ENCODE results near the gene MTG2. TPM values are rescaled to one million over a fixed set of nuclear protein-coding genes. Genes with fewer than 3 reads are reported as not detected.

Gene MTG2
- total RNA-seq, 1 donor from 2014 or later = 31.5 TPM

GRCh38 chr20:62168061-62168460, 14.8 kb upstream of the MTG2 start:
- FAIRE-seq = no peak

GRCh38 chr20:62168890-62169435, 13.9 kb upstream of the MTG2 start:
- no peak for FAIRE-seq
- H4K20me1 ChIP-seq (ENCODE audit: insufficient read depth, low read length) = no peaks in the 10 kb centered on the region
- TF ChIP-seq CTCF (IDR thresholded peaks at IDR 0.05; ENCODE audit: insufficient read depth, low read depth, low read length) (no peak), EZH2 (IDR thresholded peaks at IDR 0.05; ENCODE audit: insufficient read depth, low read length) (no peak)
- H3K27me3 Mint-ChIP-seq (ENCODE audit: low read depth, unreplicated experiment) = no peaks in the 10 kb centered on the region
- no peak overlapping the region for H3K27ac Mint-ChIP-seq (ENCODE audit: unreplicated experiment)
- H3K36me3 Mint-ChIP-seq (ENCODE audit: low read depth, unreplicated experiment) = peaks cover 11% of the 10 kb centered on the region
- H3K9ac ChIP-seq (ENCODE audit: low read length) = no peak overlapping the region
- no peaks in the 10 kb centered on the region for H3K4me1 Mint-ChIP-seq (ENCODE audit: low read depth, unreplicated experiment)
- no peak for DNase-seq (ENCODE audit: low read depth)
- H3K27me3 ChIP-seq (ENCODE audit: insufficient read depth, low read length) = no peaks in the 10 kb centered on the region
- H3K27ac ChIP-seq (ENCODE audit: low read depth, low read length) = no peak overlapping the region
- no peaks in the 10 kb centered on the region for H3K79me2 ChIP-seq (ENCODE audit: insufficient read depth, low read length)
- H3K4me1 ChIP-seq (ENCODE audit: insufficient read depth, low read length) = no peaks in the 10 kb centered on the region
- H2AFZ ChIP-seq (ENCODE audit: low read depth, low read length) = no peak overlapping the region
- H3K4me2 ChIP-seq (ENCODE audit: low read length) = no peak overlapping the region
- no peak overlapping the region for H3K4me3 Mint-ChIP-seq (ENCODE audit: unreplicated experiment)
- peaks cover 21% of the 10 kb centered on the region for H3K36me3 ChIP-seq (ENCODE audit: insufficient read depth, low read length)
- no peaks in the 10 kb centered on the region for H3K9me3 ChIP-seq (ENCODE audit: insufficient read depth, low read depth, low read length)
- H3K9me3 Mint-ChIP-seq (ENCODE audit: unreplicated experiment) = no peaks in the 10 kb centered on the region
- H3K4me3 ChIP-seq (ENCODE audit: insufficient read depth, low read depth, low read length) = no peak overlapping the region

More at GRCh38 chr20:62168061-62168460, 14.8 kb upstream of the MTG2 start:
- Mint-ChIP-seq H3K27me3 (ENCODE audit: low read depth, unreplicated experiment) (no peaks in the 10 kb centered on the region), H3K27ac (ENCODE audit: unreplicated experiment) (no peak overlapping the region), H3K4me3 (ENCODE audit: unreplicated experiment) (no peak overlapping the region), H3K4me1 (ENCODE audit: low read depth, unreplicated experiment) (no peaks in the 10 kb centered on the region), H3K9me3 (ENCODE audit: unreplicated experiment) (no peaks in the 10 kb centered on the region), H3K36me3 (ENCODE audit: low read depth, unreplicated experiment) (peaks cover 11% of the 10 kb centered on the region)
- Histone ChIP-seq H3K9me3 (ENCODE audit: insufficient read depth, low read depth, low read length) (no peaks in the 10 kb centered on the region), H3K27ac (ENCODE audit: low read depth, low read length) (no peak overlapping the region), H2AFZ (ENCODE audit: low read depth, low read length) (no peak overlapping the region), H3K4me1 (ENCODE audit: insufficient read depth, low read length) (no peaks in the 10 kb centered on the region), H3K36me3 (ENCODE audit: insufficient read depth, low read length) (peaks cover 21% of the 10 kb centered on the region), H3K27me3 (ENCODE audit: insufficient read depth, low read length) (no peaks in the 10 kb centered on the region), H3K4me2 (ENCODE audit: low read length) (no peak overlapping the region), H4K20me1 (ENCODE audit: insufficient read depth, low read length) (no peaks in the 10 kb centered on the region), H3K79me2 (ENCODE audit: insufficient read depth, low read length) (no peaks in the 10 kb centered on the region), H3K4me3 (ENCODE audit: insufficient read depth, low read depth, low read length) (no peak overlapping the region), H3K9ac (ENCODE audit: low read length) (no peak overlapping the region)
- DNase-seq (ENCODE audit: low read depth) = no peak
- TF ChIP-seq CTCF (IDR thresholded peaks at IDR 0.05; ENCODE audit: insufficient read depth, low read depth, low read length) = no peak
- TF ChIP-seq EZH2 (IDR thresholded peaks at IDR 0.05; ENCODE audit: insufficient read depth, low read length) = no peak

- Histone ChIP-seq H3K9ac (ENCODE audit: low read length) (no peak overlapping the region), H3K4me2 (ENCODE audit: low read length) (no peak overlapping the region), H3K27ac (ENCODE audit: low read depth, low read length) (no peak overlapping the region), H3K36me3 (ENCODE audit: insufficient read depth, low read length) (peaks cover 17% of the 10 kb centered on the region), H3K79me2 (ENCODE audit: insufficient read depth, low read length) (no peaks in the 10 kb centered on the region), H4K20me1 (ENCODE audit: insufficient read depth, low read length) (no peaks in the 10 kb centered on the region), H2AFZ (ENCODE audit: low read depth, low read length) (no peak overlapping the region), H3K27me3 (ENCODE audit: insufficient read depth, low read length) (no peaks in the 10 kb centered on the region), H3K4me3 (ENCODE audit: insufficient read depth, low read depth, low read length) (no peak overlapping the region), H3K4me1 (ENCODE audit: insufficient read depth, low read length) (no peaks in the 10 kb centered on the region), H3K9me3 (ENCODE audit: insufficient read depth, low read depth, low read length) (no peaks in the 10 kb centered on the region)
- Mint-ChIP-seq H3K36me3 (ENCODE audit: low read depth, unreplicated experiment) (peaks cover 9% of the 10 kb centered on the region), H3K27me3 (ENCODE audit: low read depth, unreplicated experiment) (no peaks in the 10 kb centered on the region), H3K4me1 (ENCODE audit: low read depth, unreplicated experiment) (no peaks in the 10 kb centered on the region), H3K4me3 (ENCODE audit: unreplicated experiment) (no peak overlapping the region), H3K27ac (ENCODE audit: unreplicated experiment) (no peak overlapping the region), H3K9me3 (ENCODE audit: unreplicated experiment) (no peaks in the 10 kb centered on the region)
- FAIRE-seq = no peak
- no peak for DNase-seq (ENCODE audit: low read depth)
- TF ChIP-seq EZH2 (IDR thresholded peaks at IDR 0.05; ENCODE audit: insufficient read depth, low read length) (no peak), CTCF (IDR thresholded peaks at IDR 0.05; ENCODE audit: insufficient read depth, low read depth, low read length) (no peak)
These were observed 12.3 kb upstream of the MTG2 start for GRCh38 chr20:62170536-62170935.

Data from astrocyte (in vitro differentiated cells and primary cell).